Fibroblast of lung (primary cell): ENCODE measurements around the gene LYAR.

ENCODE experiments used
- CTCF ChIP-seq, 2 donors: IDR thresholded peaks in 1 of 2; conservative IDR thresholded peaks in 1 of 2; 1 replicate in 1 of 2; 2 replicates in 1 of 2; pipeline ENCODE4 v1.5.1; 2011 to 2012; ENCODE audit warnings: low read length in 2 of 2, control low read depth in 1 of 2, inconsistent platforms in 1 of 2, low read depth in 1 of 2, mild to moderate bottlenecking in 1 of 2
- EZH2 ChIP-seq: IDR thresholded peaks from 2 replicates; pipeline ENCODE4 v1.5.1; 2012; ENCODE audit warnings: low read length, control low read depth, mild to moderate bottlenecking; ENCODE audit errors: missing control alignments

- TF ChIP-seq EZH2 (no peak), CTCF (conservative IDR thresholded peaks at IDR 0.05 in 1 of 2, IDR thresholded peaks at IDR 0.05 in 1 of 2; ENCODE audit: low read depth in 1 of 2, low read length in 2 of 2) (no peak)
Measured at GRCh38 chr4:4328206-4328605, 38.3 kb upstream of the LYAR start.
